ENCODE measurements around the gene ZNF436.

The ZNF436 gene

GRCh38 chr1:23367791-23368561 is 1.7 kb downstream of the ZNF436 start:
- peak; percentile 94 to 98 for DNase-seq (ENCODE audit: extremely low read depth in 1 of 2, low read depth in 1 of 2)

- DNase-seq (ENCODE audit: extremely low read depth in 1 of 2, low read depth in 1 of 2), result no peak
These were observed 2.2 kb downstream of the ZNF436 start for GRCh38 chr1:23367451-23367790.

GRCh38 chr1:23366598-23366997 is 3.0 kb downstream of the ZNF436 start:
- no peak for DNase-seq (ENCODE audit: extremely low read depth in 1 of 2, low read depth in 1 of 2)

- DNase-seq (ENCODE audit: extremely low read depth in 1 of 2, low read depth in 1 of 2), result no peak
These were observed 3.5 kb downstream of the ZNF436 start for GRCh38 chr1:23366146-23366545.

- DNase-seq (ENCODE audit: extremely low read depth in 1 of 2, low read depth in 1 of 2), result no peak
These were observed 7.4 kb downstream of the ZNF436 start for GRCh38 chr1:23362218-23362713.

GRCh38 chr1:23358310-23358875 is 11.2 kb downstream of the ZNF436 start:
- DNase-seq (ENCODE audit: extremely low read depth in 1 of 2, low read depth in 1 of 2), result no peak

- DNase-seq (ENCODE audit: extremely low read depth in 1 of 2, low read depth in 1 of 2), result no peak
These were observed 12.3 kb downstream of the ZNF436 start for GRCh38 chr1:23357138-23357908.

- DNase-seq (ENCODE audit: extremely low read depth in 1 of 2, low read depth in 1 of 2), result no peak
These were observed 13.0 kb downstream of the ZNF436 start for GRCh38 chr1:23356471-23357137.

GRCh38 chr1:23354245-23354644 is 15.4 kb downstream of the ZNF436 start:
- DNase-seq (ENCODE audit: extremely low read depth in 1 of 2, low read depth in 1 of 2), result no peak

- no peak for DNase-seq (ENCODE audit: extremely low read depth in 1 of 2, low read depth in 1 of 2)
These were observed 17.4 kb downstream of the ZNF436 start for GRCh38 chr1:23352096-23352695.

GRCh38 chr1:23345920-23346319 is 23.7 kb downstream of the ZNF436 start:
- DNase-seq (ENCODE audit: extremely low read depth in 1 of 2, low read depth in 1 of 2), result no peak

GRCh38 chr1:23344987-23345472 is 24.6 kb downstream of the ZNF436 start:
- DNase-seq (ENCODE audit: extremely low read depth in 1 of 2, low read depth in 1 of 2), result no peak

- peak; percentile 99 for DNase-seq (ENCODE audit: extremely low read depth in 1 of 2, low read depth in 1 of 2)
These were observed 25.3 kb downstream of the ZNF436 start, which contains the start of gene HNRNPR for GRCh38 chr1:23344111-23344986. Gene HNRNPR, minus strand, starts transcription at chr1:23344284. Its CDS starts 3,276 bp downstream, at chr1:23341008.

- peak; percentile 28 to 57 for DNase-seq (ENCODE audit: extremely low read depth in 1 of 2, low read depth in 1 of 2)
These were observed 26.2 kb downstream of the ZNF436 start for GRCh38 chr1:23343221-23344110.

GRCh38 chr1:23341931-23342692 is 27.5 kb downstream of the ZNF436 start:
- DNase-seq (ENCODE audit: extremely low read depth in 1 of 2, low read depth in 1 of 2), result no peak

- DNase-seq (ENCODE audit: extremely low read depth in 1 of 2, low read depth in 1 of 2), result no peak
These were observed 30.0 kb downstream of the ZNF436 start for GRCh38 chr1:23339632-23340031.

GRCh38 chr1:23337869-23338268 is 31.8 kb downstream of the ZNF436 start:
- DNase-seq (ENCODE audit: extremely low read depth in 1 of 2, low read depth in 1 of 2), result no peak

- no peak for DNase-seq (ENCODE audit: extremely low read depth in 1 of 2, low read depth in 1 of 2)
These were observed 37.9 kb downstream of the ZNF436 start for GRCh38 chr1:23331713-23332112.

All from stimulated activated CD8-positive, alpha-beta memory T cell treated with anti-CD3 and anti-CD28 coated beads, Interleukin-7, amount 100 ng/mL, for 48 hours (primary cell).